ENCODE results near the gene TLCD4. TPM values are rescaled to one million over a fixed set of nuclear protein-coding genes. Genes with fewer than 3 reads are reported as not detected.

The TLCD4 gene
- total and polyA plus RNA-seq, 7 donors: 0.69 to 26.9 (median 14.3) TPM

DNA sequence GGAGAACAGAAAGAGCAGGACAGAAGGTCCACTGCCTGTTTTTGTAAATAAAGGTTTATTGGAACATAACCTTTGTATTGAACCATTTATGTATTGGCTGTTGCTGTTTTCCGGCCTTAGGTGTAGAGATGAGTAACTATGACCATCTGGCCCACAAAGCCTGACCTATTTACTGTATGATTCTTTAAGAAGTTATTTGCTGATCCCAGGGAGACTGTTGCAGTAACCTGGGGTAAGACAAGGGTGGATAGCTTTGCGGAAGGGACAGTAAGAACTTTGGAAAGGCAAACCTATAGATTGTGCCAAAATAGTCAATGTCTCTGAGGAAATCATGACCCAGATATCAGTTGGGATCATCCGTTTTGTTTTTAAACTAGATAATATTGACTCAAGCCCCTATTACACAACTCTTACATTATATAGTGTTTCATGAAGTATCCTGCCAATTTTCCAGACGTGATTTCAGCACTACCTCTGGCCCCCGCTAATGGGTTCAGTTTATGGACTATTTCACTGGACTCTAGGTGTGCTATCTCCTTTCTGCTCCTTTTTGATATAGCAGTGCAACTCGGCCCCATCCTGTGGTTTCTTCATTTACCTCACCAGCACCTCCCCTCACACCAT, 20.8 kb upstream of the TLCD4 start:
- TF ChIP-seq, protein P1, sequence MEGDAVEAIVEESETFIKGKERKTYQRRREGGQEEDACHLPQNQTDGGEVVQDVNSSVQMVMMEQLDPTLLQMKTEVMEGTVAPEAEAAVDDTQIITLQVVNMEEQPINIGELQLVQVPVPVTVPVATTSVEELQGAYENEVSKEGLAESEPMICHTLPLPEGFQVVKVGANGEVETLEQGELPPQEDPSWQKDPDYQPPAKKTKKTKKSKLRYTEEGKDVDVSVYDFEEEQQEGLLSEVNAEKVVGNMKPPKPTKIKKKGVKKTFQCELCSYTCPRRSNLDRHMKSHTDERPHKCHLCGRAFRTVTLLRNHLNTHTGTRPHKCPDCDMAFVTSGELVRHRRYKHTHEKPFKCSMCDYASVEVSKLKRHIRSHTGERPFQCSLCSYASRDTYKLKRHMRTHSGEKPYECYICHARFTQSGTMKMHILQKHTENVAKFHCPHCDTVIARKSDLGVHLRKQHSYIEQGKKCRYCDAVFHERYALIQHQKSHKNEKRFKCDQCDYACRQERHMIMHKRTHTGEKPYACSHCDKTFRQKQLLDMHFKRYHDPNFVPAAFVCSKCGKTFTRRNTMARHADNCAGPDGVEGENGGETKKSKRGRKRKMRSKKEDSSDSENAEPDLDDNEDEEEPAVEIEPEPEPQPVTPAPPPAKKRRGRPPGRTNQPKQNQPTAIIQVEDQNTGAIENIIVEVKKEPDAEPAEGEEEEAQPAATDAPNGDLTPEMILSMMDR (IDR thresholded peaks at IDR 0.05): no peak
- WGBS, 3 donors: 72 to 82% (median 72%) methylated on average over 6 of the region's 6 CpGs
- intact Hi-C loops (cut with DNase I): no loop called here
- no peaks in the 10 kb centered on the region for H3K27me3 ChIP-seq (ENCODE audit: insufficient read depth in 3 of 3, low read length in 2 of 3)
- no peaks in the 10 kb centered on the region for H3K36me3 ChIP-seq (ENCODE audit: insufficient read depth in 1 of 2, low read depth in 1 of 2)
- H3K4me3 ChIP-seq: no peak overlapping the region
- H3K27ac ChIP-seq: no peak overlapping the region
- ATAC-seq (peak; percentile 39 to 76 (median 59)), DNase-seq (no peak)
- no peaks in the 10 kb centered on the region for H3K9me3 ChIP-seq
- no peaks in the 10 kb centered on the region for H3K4me1 ChIP-seq

DNA sequence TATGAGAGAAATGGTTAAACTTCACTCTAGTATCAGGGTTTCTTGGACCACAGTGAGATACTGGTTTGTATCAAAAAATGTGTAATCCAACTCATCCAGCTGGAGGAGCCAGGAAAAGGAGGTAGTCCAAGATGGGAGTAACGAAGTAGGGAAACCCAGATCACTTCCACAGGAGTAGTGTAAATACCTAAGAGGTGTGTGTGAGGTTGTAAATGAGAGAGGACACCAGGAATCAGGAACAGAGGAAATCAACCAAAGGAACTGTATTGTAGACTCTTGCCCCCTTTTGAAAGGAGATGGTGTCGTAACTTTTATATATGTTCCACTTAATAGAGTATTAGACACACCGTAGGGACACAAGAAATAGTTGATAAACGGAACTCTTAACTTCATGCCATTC, 19.7 kb upstream of the TLCD4 start:
- no peaks in the 10 kb centered on the region for H3K36me3 ChIP-seq (ENCODE audit: insufficient read depth in 1 of 2, low read depth in 1 of 2)
- no peak overlapping the region for H3K27ac ChIP-seq
- peaks cover 0 to 7% (median 0%) of the 10 kb centered on the region in 3 donors for H3K27me3 ChIP-seq (ENCODE audit: insufficient read depth in 3 of 3, low read length in 2 of 3)
- intact Hi-C loops (cut with DNase I): no loop called here
- H3K4me3 ChIP-seq: no peak overlapping the region
- TF ChIP-seq, protein P1 (IDR thresholded peaks at IDR 0.05): no peak
- ATAC-seq (no peak), DNase-seq (no peak)
- 80 to 90% (median 83%) methylated on average over 4 of the region's 4 CpGs for WGBS, 3 donors
- H3K9me3 ChIP-seq: no peaks in the 10 kb centered on the region
- H3K4me1 ChIP-seq: no peaks in the 10 kb centered on the region

DNA sequence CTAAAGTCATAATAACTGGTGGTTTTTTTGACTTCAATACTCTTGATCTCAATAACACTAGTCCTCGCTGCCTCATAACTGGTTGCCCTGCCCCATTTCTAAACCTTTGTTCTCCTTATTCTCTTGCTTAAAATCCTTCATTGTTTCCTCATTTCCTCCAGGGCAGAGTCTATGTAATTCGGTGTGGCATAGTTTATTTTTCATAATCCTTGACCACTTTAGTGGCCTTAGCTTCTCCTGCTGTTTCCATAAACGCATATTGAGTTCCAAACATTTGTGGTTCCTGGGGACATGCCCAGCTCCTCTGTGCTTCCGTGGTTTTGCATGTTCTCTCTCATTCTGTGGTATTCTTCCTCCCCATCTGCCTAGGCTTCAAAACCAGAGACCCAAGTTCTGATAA, 19.0 kb upstream of the TLCD4 start:
- WGBS, 3 donors: 61 to 71% (median 69%) methylated on average over 4 of the region's 4 CpGs
- ATAC-seq (no peak), DNase-seq (no peak)
- Histone ChIP-seq H3K4me1 (no peaks in the 10 kb centered on the region), H3K36me3 (ENCODE audit: insufficient read depth in 1 of 2, low read depth in 1 of 2) (no peaks in the 10 kb centered on the region), H3K27me3 (ENCODE audit: insufficient read depth in 3 of 3, low read length in 2 of 3) (peaks cover 0 to 7% (median 0%) of the 10 kb centered on the region in 3 donors), H3K9me3 (no peaks in the 10 kb centered on the region), H3K4me3 (no peak overlapping the region), H3K27ac (no peak overlapping the region)
- TF ChIP-seq, protein P1 (IDR thresholded peaks at IDR 0.05): no peak
- intact Hi-C loops (cut with DNase I): no loop called here

DNA sequence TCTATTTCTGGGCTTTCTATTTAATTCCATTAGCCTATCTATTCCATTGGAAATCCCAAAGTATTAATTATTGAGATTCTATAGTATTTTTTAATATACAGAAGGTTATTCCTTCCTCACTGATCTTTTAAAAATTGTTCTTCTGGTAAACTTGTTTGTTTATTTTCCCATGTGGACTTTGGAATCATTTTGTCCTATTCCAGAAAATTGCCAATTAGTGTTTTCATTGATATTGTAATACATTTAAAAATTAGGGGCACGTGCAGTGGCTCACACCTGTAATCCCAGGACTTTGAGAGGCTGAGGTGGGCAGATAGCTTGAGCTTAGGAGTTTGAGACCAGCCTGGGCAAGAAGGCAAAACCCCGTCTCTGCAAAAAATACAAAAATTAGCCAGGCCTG, 8.4 kb upstream of the TLCD4 start:
- ATAC-seq (no peak), DNase-seq (no peak)
- WGBS, 3 donors: 94 to 99% (median 97%) methylated on average over 2 of the region's 2 CpGs
- Histone ChIP-seq H3K27ac (no peak overlapping the region), H3K9me3 (no peaks in the 10 kb centered on the region), H3K4me1 (no peaks in the 10 kb centered on the region), H3K27me3 (ENCODE audit: insufficient read depth in 3 of 3, low read length in 2 of 3) (no peaks in the 10 kb centered on the region), H3K36me3 (ENCODE audit: insufficient read depth in 1 of 2, low read depth in 1 of 2) (no peaks in the 10 kb centered on the region), H3K4me3 (no peak overlapping the region)
- TF ChIP-seq, protein P1 (IDR thresholded peaks at IDR 0.05): no peak
- intact Hi-C loops (cut with DNase I): no loop called here

DNA sequence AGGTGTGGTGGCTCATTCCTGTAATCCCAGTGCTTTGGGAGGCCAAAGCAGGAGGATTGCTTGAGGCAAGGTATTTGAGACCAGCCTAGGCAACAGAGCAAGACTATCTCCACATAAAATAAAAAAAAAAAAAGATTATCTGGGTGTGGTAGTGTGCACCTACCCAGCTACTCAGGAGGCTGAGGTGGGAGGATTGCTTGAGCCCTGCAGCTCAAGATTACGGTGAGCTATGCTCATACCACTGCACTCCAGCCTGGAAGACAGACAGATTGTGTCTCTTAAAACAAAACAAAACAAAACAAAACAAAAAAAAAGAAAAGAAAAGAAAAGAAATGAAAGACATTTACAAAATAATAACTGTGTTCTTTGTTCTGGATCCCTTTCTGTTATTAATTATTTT, 6.1 kb upstream of the TLCD4 start:
- DNase-seq (no peak), ATAC-seq (no peak)
- 91 to 96% (median 96%) methylated on average over 1 of the region's 1 CpG for WGBS, 3 donors
- Histone ChIP-seq H3K9me3 (no peaks in the 10 kb centered on the region), H3K4me1 (no peaks in the 10 kb centered on the region), H3K27ac (no peak overlapping the region), H3K36me3 (ENCODE audit: insufficient read depth in 1 of 2, low read depth in 1 of 2) (no peaks in the 10 kb centered on the region), H3K27me3 (ENCODE audit: insufficient read depth in 3 of 3, low read length in 2 of 3) (no peaks in the 10 kb centered on the region), H3K4me3 (no peak overlapping the region)
- intact Hi-C loops (cut with DNase I): no loop called here
- TF ChIP-seq, protein P1 (IDR thresholded peaks at IDR 0.05): no peak

Data from psoas muscle (tissue), 8 donors.